ENCODE results near the gene CAMKMT. TPM values are rescaled to one million over a fixed set of nuclear protein-coding genes. Genes with fewer than 3 reads are reported as not detected.

CAMKMT gene
- total RNA-seq, 4 donors from 2014 or later = 2.9 to 18.8 (median 11.2) TPM

DNA sequence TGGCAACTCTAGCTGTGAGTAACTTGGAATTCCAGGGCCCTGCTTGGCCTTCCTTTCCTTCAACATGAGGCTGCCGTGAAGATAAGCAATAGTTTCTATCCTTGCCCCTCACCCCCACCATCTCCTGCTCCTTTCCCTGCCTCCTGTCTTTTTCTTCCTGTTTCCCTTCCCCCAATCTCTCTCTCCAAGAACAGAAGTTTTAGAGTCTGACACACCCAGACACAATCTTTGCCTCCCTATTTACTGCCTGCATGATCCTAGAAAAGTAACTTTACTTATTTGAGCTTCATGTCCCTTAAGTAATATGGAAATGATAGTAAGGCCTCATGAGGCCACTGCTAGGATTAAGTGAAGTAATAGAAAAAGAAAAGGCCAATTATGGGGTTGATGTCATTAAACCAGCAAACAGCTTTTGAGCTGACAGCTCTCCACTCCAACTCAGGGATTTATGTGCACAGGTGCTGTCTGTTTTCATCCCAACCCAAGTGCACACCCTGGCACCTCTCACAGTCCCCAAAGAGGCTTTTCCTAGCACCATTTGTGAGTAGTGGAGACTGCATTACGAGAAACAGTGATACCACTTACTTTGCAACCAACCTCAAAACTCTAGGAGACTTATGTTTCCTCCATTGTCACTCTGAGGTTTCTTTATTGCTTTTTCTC is 456.1 kb downstream of the CAMKMT start:
- Histone ChIP-seq H3K9me3 (no peaks in the 10 kb centered on the region), H3K36me3 (no peaks in the 10 kb centered on the region), H3K4me1 (no peaks in the 10 kb centered on the region), H3K27me3 (no peaks in the 10 kb centered on the region), H3K4me3 (no peak overlapping the region), H3K27ac (no peak overlapping the region)
- TF ChIP-seq, protein P1, sequence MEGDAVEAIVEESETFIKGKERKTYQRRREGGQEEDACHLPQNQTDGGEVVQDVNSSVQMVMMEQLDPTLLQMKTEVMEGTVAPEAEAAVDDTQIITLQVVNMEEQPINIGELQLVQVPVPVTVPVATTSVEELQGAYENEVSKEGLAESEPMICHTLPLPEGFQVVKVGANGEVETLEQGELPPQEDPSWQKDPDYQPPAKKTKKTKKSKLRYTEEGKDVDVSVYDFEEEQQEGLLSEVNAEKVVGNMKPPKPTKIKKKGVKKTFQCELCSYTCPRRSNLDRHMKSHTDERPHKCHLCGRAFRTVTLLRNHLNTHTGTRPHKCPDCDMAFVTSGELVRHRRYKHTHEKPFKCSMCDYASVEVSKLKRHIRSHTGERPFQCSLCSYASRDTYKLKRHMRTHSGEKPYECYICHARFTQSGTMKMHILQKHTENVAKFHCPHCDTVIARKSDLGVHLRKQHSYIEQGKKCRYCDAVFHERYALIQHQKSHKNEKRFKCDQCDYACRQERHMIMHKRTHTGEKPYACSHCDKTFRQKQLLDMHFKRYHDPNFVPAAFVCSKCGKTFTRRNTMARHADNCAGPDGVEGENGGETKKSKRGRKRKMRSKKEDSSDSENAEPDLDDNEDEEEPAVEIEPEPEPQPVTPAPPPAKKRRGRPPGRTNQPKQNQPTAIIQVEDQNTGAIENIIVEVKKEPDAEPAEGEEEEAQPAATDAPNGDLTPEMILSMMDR (IDR thresholded peaks at IDR 0.05) = no peak
- no peak for TF ChIP-seq POLR2A (IDR thresholded peaks at IDR 0.05)
- intact Hi-C loops (cut with DNase I; ENCODE audit: low total_unique reads) = no loop called here
- no peak for DNase-seq

DNA sequence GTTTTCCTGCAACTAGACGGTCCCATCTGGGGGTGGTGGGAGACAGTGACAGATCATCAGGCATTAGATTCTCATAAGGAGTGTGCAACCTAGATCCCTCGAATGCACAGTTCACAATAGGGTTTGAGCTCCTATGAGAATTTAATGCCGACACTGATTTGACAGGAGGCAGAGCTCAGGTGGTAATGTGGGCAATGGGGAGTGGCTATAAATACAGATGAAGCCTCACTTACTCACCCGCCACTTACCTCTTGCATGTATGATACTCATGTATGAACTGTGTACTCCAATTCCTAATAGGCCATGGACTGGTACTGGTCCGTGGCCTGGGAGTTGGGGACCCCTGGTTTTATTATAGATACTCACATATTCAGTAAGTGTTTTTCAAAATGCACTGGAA is 457.3 kb downstream of the CAMKMT start:
- Histone ChIP-seq H3K27me3 (no peaks in the 10 kb centered on the region), H3K27ac (no peak overlapping the region), H3K9me3 (no peaks in the 10 kb centered on the region), H3K36me3 (no peaks in the 10 kb centered on the region), H3K4me3 (no peak overlapping the region), H3K4me1 (no peaks in the 10 kb centered on the region)
- DNase-seq = no peak
- TF ChIP-seq POLR2A (IDR thresholded peaks at IDR 0.05) = no peak
- TF ChIP-seq, protein P1 (IDR thresholded peaks at IDR 0.05) = no peak
- intact Hi-C loops (cut with DNase I; ENCODE audit: low total_unique reads) = no loop called here

DNA sequence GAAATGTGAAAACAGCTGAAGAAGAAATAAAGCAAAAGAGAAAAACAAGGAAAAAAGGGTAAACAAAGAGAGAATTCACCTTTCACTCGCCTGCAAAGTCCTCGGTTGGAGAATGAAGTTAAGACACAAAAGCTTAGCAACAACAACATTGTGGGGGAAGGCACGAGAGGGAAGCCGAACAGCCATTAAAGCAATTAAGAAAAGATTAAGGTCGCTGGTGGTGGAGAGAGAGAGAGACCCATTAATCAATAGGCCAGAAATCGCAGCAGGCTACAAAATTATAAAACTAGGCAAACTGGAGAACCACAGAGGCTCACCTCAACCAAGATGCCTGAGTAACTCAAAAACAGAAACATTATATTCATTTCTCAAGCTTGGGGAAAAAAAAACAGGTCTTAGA is 459.8 kb downstream of the CAMKMT start:
- Histone ChIP-seq H3K36me3 (no peaks in the 10 kb centered on the region), H3K27me3 (no peaks in the 10 kb centered on the region), H3K9me3 (no peaks in the 10 kb centered on the region), H3K4me1 (no peaks in the 10 kb centered on the region), H3K27ac (no peak overlapping the region), H3K4me3 (no peak overlapping the region)
- no peak for TF ChIP-seq POLR2A (IDR thresholded peaks at IDR 0.05)
- TF ChIP-seq, protein P1 (IDR thresholded peaks at IDR 0.05) = no peak
- intact Hi-C loops (cut with DNase I; ENCODE audit: low total_unique reads) = no loop called here
- no peak for DNase-seq

DNA sequence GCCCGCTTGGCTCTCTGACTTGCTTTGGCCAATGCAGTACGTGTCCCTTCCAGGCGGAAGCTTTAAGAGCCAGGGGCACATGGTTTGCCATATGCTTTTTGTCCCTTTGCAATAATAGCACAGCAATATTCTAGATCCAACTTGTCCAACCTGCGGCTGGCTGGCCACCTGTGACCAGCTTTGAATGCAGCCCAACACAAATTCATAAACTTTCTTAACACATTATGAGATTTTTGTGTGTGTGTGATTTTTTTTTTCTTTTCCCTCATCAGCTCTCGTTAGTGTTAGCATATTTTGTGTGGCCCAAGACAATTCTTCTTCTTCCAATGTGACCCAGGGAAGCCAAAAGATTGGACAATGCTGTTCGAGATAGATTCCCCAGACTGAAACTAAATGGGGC is 460.4 kb downstream of the CAMKMT start:
- intact Hi-C loops (cut with DNase I; ENCODE audit: low total_unique reads) = no loop called here
- no peaks in the 10 kb centered on the region for H3K27me3 ChIP-seq
- H3K27ac ChIP-seq = no peak overlapping the region
- no peaks in the 10 kb centered on the region for H3K4me1 ChIP-seq
- TF ChIP-seq, protein P1 (IDR thresholded peaks at IDR 0.05) = no peak
- TF ChIP-seq POLR2A (IDR thresholded peaks at IDR 0.05) = no peak
- no peak for DNase-seq
- no peaks in the 10 kb centered on the region for H3K36me3 ChIP-seq
- no peak overlapping the region for H3K4me3 ChIP-seq
- H3K9me3 ChIP-seq = no peaks in the 10 kb centered on the region

Other genes starting within 250 kb of the CAMKMT start
- 10 to 100 TPM; 26.6 to 63.3 (median 57.5) TPM for gene PPM1B, start 193.1 kb upstream of the CAMKMT start, total RNA-seq
- gene SLC3A1, start 86.5 kb upstream of the CAMKMT start, total RNA-seq = under 1 TPM in 2 of 4 donors, not detected in 2; 0.26 to 0.30 TPM
- 100 to 1,000 TPM in 1 of 4 donors, 10 to 100 TPM in 3; 40.9 to 101 (median 61.1) TPM for gene PREPL, start 453 bp upstream of the CAMKMT start, total RNA-seq